SHP77 treated with DMSO at 0.1 percent for 48 hours (cell line): ENCODE measurements around the gene PUS3.
"Not testable (repeated sequence)": the region's sequence is repeated elsewhere in the genome, so short reads cannot be mapped to it uniquely, and the experiment has no call there.

ENCODE experiments used
- DNase-seq: peaks from one replicate; lab custom pipeline; 2025; lab: John Stamatoyannopoulos, UW

The PUS3 gene

DNA sequence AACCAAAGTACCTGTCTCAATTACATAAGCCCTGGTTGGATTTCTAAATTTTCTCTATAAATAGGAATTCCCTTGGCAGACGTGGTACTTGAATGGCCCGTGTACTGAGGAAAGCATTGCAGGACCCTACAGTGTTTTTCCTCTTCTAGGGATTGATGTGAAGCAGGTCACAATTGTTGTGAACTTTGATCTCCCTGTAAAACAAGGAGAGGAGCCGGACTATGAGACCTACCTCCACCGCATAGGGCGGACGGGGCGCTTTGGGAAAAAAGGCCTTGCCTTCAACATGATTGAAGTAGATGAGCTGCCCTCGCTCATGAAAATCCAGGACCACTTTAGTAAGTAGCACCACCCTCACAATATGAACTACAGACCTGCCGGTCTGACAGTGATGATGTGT is 18.0 kb upstream of the PUS3 start:
- no peak for DNase-seq

DNA sequence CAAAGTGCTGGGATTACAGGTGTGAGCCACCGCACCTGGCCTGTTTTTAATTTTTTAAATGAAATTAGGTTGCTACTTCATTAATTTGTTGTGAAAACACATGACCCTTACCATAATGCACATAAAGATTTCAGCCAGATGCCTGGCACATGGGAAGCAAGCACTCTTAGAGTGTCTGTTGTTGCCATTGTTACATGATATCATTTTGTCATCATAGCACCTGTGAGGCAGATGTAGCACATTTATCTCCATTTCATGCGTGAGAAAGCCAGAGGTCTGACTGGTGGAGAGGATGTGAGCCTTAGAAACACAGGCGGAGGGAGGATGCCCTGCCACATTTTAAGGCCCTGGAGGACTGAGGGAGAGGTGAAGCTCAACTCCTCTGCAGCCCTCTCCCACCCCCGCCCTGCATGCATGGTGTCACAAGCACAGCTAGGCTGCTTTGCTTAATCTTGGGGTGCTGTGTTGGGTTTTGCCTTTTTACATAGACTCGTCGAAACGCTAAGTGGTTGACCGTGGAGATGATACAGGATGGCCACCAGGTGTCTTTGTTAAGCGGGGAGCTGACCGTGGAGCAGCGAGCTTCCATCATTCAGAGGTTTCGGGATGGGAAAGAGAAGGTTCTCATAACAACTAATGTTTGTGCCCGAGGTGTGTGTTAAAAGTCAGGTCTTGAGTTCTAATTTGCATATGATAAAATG is 15.3 kb upstream of the PUS3 start:
- DNase-seq: no peak

DNA sequence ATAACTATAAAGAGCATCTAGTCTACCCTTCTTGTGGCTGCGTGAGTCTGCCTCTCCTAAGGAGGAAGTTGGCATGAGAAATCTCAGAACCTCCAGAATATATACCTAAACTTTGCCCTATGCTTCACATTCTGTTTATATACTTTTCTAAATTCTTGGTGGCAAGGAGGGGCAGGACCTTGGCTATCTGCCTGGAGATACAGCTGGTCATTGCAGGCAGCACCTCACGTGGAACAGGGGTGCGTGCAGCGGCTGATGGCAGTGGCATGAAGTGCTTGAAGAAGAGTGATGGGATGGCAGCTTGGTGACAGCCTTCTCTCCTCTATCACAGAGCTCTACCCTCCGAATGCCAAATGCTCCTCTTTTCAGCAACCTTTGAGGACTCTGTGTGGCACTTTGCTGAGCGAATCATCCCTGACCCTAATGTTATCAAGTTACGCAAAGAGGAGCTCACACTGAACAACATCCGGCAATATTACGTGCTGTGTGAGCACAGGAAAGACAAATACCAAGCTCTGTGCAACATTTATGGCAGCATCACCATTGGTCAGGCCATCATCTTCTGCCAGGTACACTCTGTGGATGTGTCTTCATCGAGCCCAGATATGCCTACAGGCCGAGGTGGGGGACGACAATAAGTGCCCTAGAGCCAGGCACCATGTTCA is 13.8 kb upstream of the PUS3 start:
- DNase-seq: no peak

DNA sequence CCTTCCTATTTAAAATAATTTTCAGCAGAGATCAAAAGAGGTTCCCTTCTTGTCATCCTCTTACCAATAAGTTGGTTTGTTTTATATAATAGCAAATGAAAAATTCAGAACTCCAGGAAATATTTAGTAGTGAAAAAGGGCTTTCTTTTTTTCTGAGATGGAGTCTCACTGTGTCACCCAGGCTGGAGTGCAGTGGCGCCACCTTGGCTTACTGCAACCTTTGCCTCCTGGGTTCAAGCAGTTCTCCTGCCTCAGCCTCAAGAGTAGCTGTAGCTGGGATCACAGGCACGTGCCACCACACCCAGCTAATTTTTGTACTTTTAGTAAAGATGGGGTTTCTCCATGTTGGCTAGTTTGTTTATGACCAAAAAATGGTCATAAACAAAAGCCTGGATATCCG is 11.6 kb upstream of the PUS3 start:
- not testable (repeated sequence) for DNase-seq

DNA sequence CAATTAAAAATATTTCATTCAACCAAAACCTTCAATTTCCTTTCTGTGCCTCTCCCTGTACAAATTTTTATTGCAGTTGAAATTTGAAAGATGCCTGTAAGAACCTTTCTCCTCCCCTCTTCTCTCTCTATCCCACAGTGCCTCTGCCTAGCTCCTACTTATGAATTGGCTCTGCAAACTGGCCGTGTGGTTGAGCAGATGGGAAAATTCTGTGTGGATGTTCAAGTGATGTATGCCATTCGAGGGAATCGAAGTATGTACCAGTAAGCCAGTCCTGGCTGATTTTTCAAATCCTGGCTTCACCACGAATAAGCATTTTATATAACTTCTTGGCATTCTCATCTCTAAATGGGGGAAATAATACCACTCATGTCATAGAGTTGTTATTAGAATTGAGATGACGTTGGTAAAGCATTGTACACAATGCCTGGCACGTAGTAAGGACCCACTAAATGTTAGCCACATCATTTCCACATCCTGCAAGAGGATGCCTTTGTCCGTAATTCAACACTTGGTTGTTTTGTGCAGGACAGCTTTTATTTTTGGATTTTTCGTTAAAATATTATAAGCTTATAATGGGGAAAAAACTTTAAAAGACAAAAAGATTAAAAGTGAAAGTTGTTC is 7.3 kb upstream of the PUS3 start:
- no peak for DNase-seq

DNA sequence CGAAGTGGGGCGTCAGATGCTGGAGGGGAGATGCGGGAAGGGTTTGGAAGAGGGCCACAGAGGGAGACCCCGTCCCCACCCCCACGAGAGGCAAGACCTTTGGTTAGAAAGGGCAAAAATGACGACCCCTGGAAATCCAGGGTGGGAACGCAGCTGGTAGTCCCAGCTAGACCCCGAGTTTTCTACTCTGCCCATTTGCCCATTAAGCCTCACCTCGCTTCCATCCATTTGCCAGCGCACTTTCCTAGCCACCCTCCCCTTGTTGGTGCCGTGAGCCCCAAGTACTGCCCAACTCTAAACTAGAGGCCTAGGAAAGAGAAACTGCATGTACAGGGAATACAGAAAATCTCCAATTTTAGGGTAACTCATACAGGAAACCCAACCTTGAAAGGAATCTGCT is 1.7 kb upstream of the PUS3 start:
- DNase-seq: no peak

DNA sequence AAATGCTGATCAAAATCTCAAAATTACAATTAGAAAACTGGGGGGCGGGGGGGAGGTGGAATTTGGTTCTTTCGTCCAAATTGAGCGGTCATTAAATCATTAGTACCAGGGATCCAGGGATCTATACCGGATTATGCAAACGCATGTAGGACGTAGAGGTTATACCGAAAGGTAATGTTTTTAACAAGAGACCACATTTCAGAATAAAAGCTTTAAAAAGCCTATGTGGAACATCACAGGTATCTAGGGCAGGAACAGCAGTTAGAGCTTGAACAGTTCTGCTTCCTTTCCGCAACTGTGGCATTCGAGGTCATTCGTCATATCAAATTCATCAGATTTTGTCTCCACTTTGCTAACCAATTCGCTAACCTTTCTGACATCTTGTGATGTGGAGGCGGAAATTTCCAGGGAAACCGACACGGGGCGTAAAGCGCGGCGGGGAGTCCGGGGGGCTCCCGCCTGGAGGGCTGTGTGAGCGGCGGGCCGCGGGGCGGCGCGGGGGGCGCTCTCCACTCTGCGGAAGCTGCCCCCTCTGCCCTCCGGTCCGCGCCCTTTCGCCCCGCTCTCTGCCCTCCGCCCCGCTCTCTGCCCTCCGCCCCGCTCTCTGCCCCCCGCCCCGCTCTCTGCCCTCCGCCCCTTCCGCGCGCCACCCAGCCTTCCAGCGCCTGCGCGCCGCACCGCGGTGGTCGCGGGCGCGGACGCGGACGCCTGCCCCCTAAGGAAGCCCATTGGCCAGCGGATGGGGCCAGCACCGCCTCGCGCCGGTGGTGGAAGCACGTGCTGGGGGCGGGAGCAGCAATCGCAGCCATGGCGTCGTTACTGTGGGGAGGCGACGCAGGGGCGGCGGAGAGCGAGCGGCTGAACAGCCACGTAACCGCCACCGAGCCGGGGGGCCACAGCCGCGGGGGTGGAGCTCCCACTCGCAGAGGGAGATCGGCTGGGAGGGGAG is 979 bp upstream of the PUS3 start, which contains the start of gene DDX25:
TSS of gene DDX25 (plus strand) at position 798 of the 949 bp plus-strand sequence. CDS start at position 808, 10 bp downstream.
- DNase-seq: no peak

DNA sequence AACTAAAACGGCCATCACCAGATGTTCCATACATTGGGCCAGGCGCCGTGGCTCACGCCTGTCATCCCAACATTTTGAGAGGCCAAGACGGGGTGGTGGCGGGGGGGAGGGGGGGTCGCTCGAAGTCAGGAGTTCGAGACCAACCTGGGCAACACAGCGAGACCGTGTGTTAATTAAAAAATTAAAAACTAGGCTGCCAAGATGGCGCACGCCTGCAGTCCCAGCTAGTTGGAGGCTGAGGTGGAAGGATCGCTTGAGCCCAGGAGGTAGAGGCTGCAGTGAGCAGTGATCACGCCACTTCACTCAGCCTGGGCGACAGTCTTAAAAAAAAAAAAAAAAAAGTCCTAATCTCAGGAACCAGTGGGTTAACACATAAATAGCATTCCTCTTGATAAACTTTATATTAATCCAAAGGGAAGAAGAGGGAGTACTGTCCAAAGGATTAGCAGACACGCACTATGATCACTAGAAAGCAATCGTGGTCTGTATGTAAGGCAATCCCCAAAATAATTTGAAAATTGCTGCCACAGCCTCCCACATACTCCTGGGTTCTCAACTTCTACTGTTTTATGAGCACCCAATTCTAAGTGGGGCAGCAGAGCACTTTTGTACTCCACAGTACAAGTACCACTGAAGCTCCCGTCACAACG is 604 bp downstream of the PUS3 start:
- DNase-seq: no peak

DNA sequence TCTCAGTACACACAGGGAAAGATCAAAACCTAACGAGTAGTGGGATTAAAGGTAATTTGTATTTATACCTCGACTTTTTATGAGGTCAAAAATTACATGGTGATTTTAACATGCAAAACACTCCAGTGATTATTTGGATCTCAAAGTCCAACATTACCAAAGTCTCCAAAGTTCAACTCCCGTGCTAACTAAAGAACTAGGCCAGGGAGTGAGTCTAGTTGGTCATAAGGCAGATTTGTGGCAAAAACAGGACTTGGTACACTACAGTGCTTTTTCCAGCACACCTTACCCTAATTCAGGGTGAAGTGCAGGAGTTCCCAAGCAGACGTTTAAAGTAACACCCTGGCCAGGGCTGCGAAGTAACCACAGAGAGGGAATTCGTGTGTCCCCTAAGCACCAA is 1.1 kb downstream of the PUS3 start:
- no peak for DNase-seq

DNA sequence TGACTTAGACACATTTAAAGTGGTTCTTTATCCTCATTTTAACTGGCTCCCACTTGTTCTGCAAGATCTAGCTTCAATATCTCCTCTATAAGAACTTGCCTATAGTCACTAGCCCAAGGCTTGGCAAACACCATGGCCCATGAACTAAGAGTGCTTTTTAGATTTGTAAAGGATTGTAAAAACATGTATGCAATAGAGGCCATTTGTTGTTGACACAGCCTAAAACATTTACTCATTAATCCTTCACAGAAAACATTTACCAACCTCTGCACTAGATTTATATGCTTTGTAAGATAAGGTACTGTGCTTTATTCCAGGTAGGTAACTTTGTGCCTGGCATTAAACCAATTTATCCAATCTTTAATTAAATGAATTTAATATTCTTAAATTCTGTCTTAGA is 10.0 kb downstream of the PUS3 start:
- no peak for DNase-seq

DNA sequence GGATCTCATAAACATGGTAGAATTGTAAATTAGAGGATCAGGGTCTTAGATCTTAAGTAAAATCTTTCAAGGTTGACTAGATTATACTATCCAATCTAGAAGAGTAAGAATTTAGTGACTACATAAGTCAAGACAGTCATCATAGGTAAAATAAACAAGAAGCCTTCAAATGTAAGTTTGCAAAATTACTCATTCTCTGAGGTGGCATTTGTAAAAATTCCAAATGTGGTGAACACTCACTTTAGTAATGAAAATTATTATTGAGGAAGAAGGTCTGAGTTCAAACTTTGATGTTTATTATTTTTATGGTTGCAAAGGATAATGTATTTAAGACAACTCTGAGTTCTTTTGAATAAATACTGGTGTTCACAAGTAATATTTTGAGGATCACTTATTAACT is 10.9 kb downstream of the PUS3 start:
- DNase-seq: no peak

DNA sequence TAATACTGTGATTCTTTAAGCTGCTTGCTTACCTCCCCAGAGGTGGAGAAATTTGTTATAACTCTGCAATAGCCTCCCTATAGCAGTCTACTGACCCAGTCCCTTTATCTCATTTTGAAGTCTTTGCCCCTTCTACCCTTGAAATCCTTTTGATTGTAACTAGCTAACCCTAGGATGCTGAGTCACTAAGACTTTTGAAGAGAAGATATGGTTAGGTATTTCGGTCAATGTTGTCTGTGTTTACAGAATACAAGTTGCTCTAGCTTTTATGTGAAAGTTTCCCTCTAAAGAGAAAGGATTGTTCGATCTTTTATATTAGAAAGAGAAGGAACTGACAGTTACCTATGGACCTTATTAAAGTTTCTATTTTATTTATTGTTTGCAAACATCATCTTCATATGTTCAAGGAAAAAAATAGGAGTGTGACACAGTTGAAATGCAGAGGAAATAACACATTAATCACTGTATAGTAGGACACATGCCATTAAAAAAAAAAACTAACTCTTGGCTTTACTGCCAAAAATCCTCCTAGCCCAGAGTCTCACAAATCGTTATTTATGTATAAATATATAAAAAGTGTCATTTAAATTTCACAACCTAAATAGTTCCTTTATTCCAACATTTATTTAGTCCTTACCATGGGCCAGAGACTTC is 12.4 kb downstream of the PUS3 start:
- no peak for DNase-seq

DNA sequence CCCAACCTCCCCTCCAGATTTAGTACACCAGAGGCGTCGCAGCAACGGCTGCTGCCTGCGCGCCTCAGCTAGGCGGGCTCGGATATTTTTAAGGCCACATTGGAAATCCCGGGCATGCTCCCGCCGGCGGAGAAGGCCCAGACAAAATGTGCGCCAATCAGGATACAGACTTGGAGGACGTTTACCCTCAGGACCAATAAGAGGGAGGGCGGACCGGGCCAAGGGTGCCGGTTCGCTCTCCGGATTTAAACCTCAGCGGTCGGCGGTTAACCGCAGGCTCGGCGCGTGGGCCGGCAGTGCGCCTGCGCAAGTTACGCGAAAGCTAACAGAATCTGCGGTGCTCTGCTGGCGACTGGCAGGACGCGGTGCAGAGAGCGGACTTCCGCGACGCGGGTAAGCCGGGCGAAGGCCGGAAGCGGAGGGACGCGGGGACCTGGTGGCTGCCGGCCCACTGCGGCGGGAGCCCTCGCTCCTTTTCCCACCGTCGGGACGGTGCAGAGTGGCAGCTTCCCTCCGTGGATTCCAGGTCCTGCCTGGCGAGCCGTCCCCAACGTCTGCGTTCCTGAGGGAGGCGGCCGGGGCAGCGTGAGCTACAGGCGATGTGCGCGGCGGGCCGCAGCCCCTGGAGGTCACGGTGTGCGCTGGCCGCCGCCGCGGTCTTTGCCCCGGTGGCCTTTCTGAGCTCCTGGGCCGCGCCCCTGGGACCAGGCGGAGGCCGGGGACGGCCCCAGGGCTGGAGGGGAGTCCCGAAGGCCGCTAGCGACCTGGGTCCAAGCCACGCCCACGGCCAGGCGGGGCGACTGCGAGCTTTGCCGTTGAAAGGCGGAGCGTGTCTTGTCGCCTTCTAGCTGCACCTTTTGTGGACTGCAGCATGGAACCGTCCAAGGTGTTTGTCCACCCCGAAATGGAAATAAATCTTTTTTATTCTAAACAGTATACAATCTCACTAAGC is 15.4 kb downstream of the PUS3 start, which contains the start of gene HYLS1:
TSS of gene HYLS1 (plus strand) at position 296 of the 952 bp plus-strand sequence. CDS start 11,701 bp downstream, outside the sequence.
- peak; percentile 78 for DNase-seq

DNA sequence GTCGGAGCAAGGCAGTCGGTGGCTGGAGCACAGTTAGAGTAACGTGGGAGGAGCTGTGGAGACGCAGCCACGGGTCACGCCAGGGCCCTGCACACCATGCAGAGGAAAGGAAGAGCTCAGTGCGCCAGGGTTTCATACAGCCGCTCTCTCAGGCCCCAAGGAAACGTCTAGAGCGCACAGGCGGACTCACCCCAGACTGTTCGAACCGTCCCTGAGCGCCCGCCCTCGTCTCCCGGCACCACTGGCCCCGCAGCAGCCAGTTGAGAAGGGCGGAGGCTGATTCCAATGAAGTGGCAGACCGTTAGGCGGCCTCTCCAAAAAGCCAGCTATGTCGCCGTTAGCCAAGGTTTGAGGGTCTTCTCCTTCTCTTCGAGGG is 16.0 kb downstream of the PUS3 start:
- DNase-seq: no peak

DNA sequence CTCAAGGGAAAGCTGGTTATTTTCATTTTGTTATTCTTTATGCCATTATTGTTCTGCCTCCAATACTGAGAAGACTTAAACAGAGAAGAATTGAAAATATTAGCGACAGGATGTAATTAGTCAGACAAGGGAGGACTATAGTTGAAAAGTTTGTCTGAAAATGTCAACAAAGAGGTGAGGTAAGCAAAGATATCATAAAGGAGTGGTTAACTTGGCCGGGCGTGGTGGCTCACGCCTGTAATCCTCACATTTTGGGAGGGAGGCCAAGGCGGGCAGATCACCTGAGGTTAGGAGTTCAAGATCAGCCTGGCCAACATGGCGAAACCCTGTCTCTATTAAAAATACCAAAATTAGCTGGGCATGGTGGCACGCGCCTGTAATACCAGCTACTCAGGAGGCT is 19.6 kb downstream of the PUS3 start:
- DNase-seq: no peak

DNA sequence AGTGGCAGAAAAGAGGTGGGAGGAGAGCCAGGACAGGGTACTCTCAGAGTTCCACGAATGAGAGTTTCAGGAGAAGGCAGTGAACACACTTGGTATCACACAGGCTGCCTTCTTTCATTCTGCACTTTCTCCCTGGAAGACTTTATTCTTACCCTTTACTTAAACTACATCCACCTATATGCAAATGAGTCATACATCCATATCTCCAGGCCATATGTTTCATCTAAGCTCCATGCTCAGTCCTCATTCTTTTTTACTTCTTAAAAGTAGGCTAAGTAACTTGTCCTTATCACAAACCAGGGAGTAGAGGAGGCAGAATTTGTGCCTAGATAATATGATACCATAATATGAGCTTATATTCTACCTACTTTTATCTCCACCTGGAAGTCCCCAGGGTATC is 21.7 kb downstream of the PUS3 start:
- DNase-seq: no peak

DNA sequence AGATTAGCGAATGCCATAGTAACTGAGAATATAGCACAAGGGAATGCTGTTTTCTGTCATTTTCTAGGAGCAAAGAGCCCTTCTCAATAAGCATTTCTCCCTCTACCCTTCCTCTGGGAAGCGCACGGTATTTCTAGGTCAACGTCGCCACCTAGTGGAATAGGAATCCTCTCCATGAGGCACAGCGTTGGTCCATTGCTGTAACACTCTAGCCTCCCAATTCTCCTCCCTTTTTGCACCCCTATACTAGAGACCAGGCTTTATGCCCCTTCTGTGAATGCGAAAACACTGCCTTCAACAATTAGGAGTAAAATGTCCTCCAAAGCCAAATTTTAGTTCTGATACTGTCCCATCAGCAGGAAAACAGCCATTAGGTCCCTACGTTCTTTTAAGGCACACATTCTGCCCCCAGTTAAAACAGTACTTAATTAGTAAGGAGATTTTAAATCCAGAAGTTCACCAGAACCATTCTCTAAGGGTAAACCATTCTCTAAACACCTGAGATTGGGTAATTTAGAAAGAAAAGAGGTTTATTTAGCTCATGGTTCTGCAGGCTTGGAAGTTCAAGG is 28.4 kb downstream of the PUS3 start:
- peak; percentile 80 for DNase-seq

DNA sequence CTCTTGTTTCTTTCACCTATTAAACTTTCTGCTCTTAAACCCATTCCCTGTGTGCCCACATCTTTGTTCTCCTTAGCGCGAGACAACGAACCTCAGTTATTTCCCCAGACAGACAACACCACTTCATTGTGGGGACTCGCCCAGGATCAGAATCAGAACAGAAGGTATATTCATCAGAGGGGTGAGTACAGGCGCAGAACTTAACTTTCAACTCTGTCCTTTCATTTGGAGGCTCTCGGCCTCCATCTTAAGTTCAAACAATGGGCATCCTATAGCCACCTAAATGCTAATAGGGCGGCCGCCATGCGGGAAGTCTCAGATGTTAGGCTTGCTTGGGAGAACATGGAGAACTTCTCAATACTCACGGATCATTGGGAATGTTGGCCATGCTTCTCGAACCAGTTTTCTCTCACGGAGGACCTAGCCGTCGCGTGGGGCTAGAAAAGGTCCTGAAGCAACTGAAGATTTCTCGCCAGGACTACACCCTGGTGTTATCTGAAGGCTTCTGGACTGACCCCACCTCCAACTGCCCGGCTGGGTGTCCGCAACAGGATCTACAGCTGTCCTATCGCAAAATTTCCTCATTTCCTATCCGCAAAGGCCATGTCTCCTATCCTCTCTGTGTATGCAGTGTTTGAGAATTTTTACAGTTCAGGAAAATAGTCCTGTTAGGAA is 29.0 kb downstream of the PUS3 start:
- DNase-seq: peak; percentile 7

DNA sequence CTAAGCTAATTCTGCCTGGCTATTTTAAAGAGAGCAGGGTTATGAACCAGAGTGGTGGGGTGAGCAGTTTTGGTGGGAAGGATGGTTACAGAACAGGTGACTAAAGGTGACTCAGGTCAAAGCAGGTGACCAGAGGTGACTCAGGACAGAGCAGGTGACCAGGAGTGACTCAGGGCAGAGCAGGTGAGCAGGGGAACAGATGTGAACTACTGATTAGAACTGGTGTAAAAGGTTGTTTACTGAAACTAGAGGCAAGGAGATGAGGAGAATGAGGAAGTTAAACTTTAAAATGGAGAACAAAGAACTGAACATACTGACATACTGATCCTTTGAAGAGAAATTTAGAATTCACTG is 30.9 kb downstream of the PUS3 start:
- no peak for DNase-seq
